Gastrocnemius medialis (tissue), 4 donors: ENCODE data around the gene SUPT20HL2. TPM values are rescaled to one million over a fixed set of nuclear protein-coding genes. Genes with fewer than 3 reads are reported as not detected.

Experiments
- ATAC-seq, 2 donors: fragments of 150-250 bp; one replicate each; pipeline ENCODE4 v1.9.1; 2016
- DNase-seq, 2 donors: peaks; one replicate each; pipeline ENCODE4 v3.0.0-alpha.2; 2019
- H3K27ac ChIP-seq, 4 donors: fragments of 200-600 bp; sonication (generic); 1 replicate in 1 of 4; 2 replicates in 3 of 4; pipeline ENCODE4 v1.5.1; 2016 to 2018; ENCODE audit warnings: mild to moderate bottlenecking in 2 of 4, moderate library complexity in 1 of 4
- H3K27me3 ChIP-seq, 3 donors: fragments of 200-600 bp; sonication (generic) in 2 of 3; 1 replicate in 1 of 3; 2 replicates in 2 of 3; pipeline versions ENCODE4 v1.5.1 to v1.6.0; 2016 to 2019; ENCODE audit warnings: mild to moderate bottlenecking in 1 of 3, moderate library complexity in 1 of 3
- H3K36me3 ChIP-seq, 2 donors: fragments of 200-600 bp; sonication (generic) in 1 of 2; one replicate each; pipeline ENCODE4 v1.5.1; 2017 to 2018
- H3K4me1 ChIP-seq, 2 donors: fragments of 200-600 bp; sonication (generic) in 1 of 2; one replicate each; pipeline ENCODE4 v1.5.1; 2016 to 2017; ENCODE audit warnings: mild to moderate bottlenecking in 2 of 2
- H3K4me3 ChIP-seq, 4 donors: fragments of 200-600 bp; sonication (generic) in 3 of 4; 1 replicate in 1 of 4; 2 replicates in 3 of 4; pipeline ENCODE4 v1.5.1; 2016 to 2019; ENCODE audit warnings: mild to moderate bottlenecking in 2 of 4
- H3K9me3 ChIP-seq, 3 donors: fragments of 200-600 bp; sonication (generic) in 2 of 3; 1 replicate in 1 of 3; 2 replicates in 2 of 3; pipeline ENCODE4 v1.5.1; 2016 to 2019
- POLR2A ChIP-seq, 2 donors: fragments of 450-650 bp; IDR thresholded peaks; one replicate each; pipeline ENCODE4 v1.6.1; 2017; ENCODE audit warnings: antibody characterized with exemption in 2 of 2, mild to moderate bottlenecking in 2 of 2, moderate library complexity in 2 of 2
- in situ Hi-C, 4 donors: fragments of 200-750 bp; cut with MboI; loops; one replicate each; pipeline versions ENCODE4 v1.15.0 to v1.8.0; 2017; ENCODE audit warnings: low sequenced_read_pairs in 4 of 4
- intact Hi-C: fragments of 100-400 bp; cut with DNase I; formaldehyde crosslinking; loops from one replicate; pipeline ENCODE4 v1.15.1; 2023; ENCODE audit warnings: low total_unique reads
- total RNA-seq, 4 donors: library from RNA; depleted of rRNA; stranded (reverse); fragments of >200 nt; gene quantifications; one replicate each; pipeline versions ENCODE4 v1.1.0 to v1.2.3, GENCODE V29; 2016
- TF ChIP-seq, protein P1 (sequence below), 5 experiments: fragments of 450-650 bp in 3 of 5; fragments of 200-600 bp in 2 of 5; sonication (generic) in 2 of 5; IDR thresholded peaks in 4 of 5; conservative IDR thresholded peaks in 1 of 5; 1 replicate in 4 of 5; 2 replicates in 1 of 5; pipeline ENCODE4 v1.5.1; 2016 to 2019; ENCODE audit warnings: antibody characterized with exemption in 5 of 5, mild to moderate bottlenecking in 3 of 5, moderate library complexity in 3 of 5

SUPT20HL2 gene
- total RNA-seq, 4 donors from 2014 or later = not detected

DNA sequence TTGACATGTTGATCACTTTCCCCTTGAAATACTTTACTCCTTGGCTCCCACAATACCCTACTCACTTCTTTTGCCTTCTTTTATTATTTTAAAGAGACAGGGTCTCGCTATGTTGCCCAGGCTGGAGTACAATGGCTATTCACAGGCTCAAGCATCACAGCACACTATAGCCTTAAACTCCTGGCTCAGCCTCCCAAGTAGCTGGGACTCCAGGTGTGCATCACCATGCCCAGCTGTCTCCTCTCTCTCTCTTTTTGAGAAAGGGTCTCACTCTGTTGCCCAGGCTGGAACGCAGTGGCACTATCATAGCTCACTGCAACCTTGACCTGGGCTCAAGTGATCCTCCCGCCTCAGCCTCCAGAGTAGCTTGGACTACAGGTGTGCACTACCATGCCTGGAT, 51.6 kb downstream of the SUPT20HL2 start:
- Histone ChIP-seq H3K4me3 (no peak overlapping the region), H3K27ac (no peak overlapping the region), H3K36me3 (no peaks in the 10 kb centered on the region), H3K9me3 (no peaks in the 10 kb centered on the region), H3K4me1 (no peaks in the 10 kb centered on the region), H3K27me3 (no peaks in the 10 kb centered on the region)
- TF ChIP-seq, protein P1, sequence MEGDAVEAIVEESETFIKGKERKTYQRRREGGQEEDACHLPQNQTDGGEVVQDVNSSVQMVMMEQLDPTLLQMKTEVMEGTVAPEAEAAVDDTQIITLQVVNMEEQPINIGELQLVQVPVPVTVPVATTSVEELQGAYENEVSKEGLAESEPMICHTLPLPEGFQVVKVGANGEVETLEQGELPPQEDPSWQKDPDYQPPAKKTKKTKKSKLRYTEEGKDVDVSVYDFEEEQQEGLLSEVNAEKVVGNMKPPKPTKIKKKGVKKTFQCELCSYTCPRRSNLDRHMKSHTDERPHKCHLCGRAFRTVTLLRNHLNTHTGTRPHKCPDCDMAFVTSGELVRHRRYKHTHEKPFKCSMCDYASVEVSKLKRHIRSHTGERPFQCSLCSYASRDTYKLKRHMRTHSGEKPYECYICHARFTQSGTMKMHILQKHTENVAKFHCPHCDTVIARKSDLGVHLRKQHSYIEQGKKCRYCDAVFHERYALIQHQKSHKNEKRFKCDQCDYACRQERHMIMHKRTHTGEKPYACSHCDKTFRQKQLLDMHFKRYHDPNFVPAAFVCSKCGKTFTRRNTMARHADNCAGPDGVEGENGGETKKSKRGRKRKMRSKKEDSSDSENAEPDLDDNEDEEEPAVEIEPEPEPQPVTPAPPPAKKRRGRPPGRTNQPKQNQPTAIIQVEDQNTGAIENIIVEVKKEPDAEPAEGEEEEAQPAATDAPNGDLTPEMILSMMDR (IDR thresholded peaks at IDR 0.05 in 4 of 5, conservative IDR thresholded peaks at IDR 0.05 in 1 of 5) = no peak
- no peak for TF ChIP-seq POLR2A (IDR thresholded peaks at IDR 0.05)
- intact Hi-C loops = no loop called here
- in situ Hi-C loops = no loop called here
- DNase-seq = no peak
- ATAC-seq = no peak

Other genes with a start within 250 kb of the SUPT20HL2 start
- gene ZFX, start 164.3 kb downstream of the SUPT20HL2 start, total RNA-seq = 10 to 100 TPM; 42.9 to 63.3 (median 57.3) TPM
- gene SUPT20HL1, start 46.6 kb upstream of the SUPT20HL2 start, total RNA-seq = not detected
- gene PDK3, start 151.2 kb upstream of the SUPT20HL2 start, total RNA-seq = 1 to 10 TPM; 1.8 to 4.5 (median 2.7) TPM